IMR-90 (cell line): ENCODE data around the gene PALLD. TPM values are rescaled to one million over a fixed set of nuclear protein-coding genes. Genes with fewer than 3 reads are reported as not detected.

ENCODE experiments used
- ATAC-seq: fragments of 200-7000 bp; cut with Tn5 transposase; 2 replicates; pipeline ENCODE4 v1.9.1; 2020; ENCODE audit warnings: low read depth, mild to moderate bottlenecking, moderate library complexity
- BruUV-seq: library from RNA; stranded (reverse); fragments of 400-500 nt; replicated peaks from 2 replicates; lab custom pipeline; 2021; lab: Mats Ljungman, UMichigan
- CTCF ChIA-PET: fragments of 300-600 bp; formaldehyde crosslinking; extraction: SDS; loops from one replicate; lab custom pipeline; 2021; ENCODE audit warnings: antibody characterized with exemption; lab: Yijun Ruan, JAX
- POLR2A ChIA-PET: fragments of 300-600 bp; sonication (Branson Sonifier 250); formaldehyde crosslinking; loops from one replicate; lab custom pipeline; 2022; ENCODE audit warnings: antibody characterized with exemption; ENCODE audit not compliant: unreplicated experiment; lab: Charles Lee
- DNase-seq: peaks from one replicate; pipeline ENCODE4 v3.0.0; 2013
- H2AFZ ChIP-seq: replicated peaks from 2 replicates; pipeline ENCODE3; 2013; ENCODE audit warnings: low read length, mild to moderate bottlenecking; ENCODE audit not compliant: poor library complexity
- H2AK5ac ChIP-seq: 2 replicates; pipeline ENCODE4 v1.6.1; 2013; ENCODE audit warnings: low read depth, low read length, inconsistent platforms
- H2AK9ac ChIP-seq: replicated peaks from 2 replicates; pipeline ENCODE3; 2013; ENCODE audit warnings: mild to moderate bottlenecking, low read depth, low read length, moderate library complexity; ENCODE audit not compliant: poor library complexity
- H2BK120ac ChIP-seq: 2 replicates; pipeline ENCODE4 v1.6.1; 2013; ENCODE audit warnings: low read depth, low read length, inconsistent platforms
- H2BK15ac ChIP-seq: 3 replicates; pipeline ENCODE4 v1.6.1; 2013; ENCODE audit warnings: low read depth, low read length, inconsistent platforms
- H2BK20ac ChIP-seq: 2 replicates; pipeline ENCODE4 v1.6.1; 2013; ENCODE audit warnings: low read depth, mild to moderate bottlenecking, inconsistent platforms, low read length, moderate library complexity
- H2BK5ac ChIP-seq: 2 replicates; pipeline ENCODE4 v1.6.1; 2013; ENCODE audit warnings: mild to moderate bottlenecking, low read depth, low read length, inconsistent platforms; ENCODE audit not compliant: poor library complexity, severe bottlenecking
- H3K14ac ChIP-seq: replicated peaks from 2 replicates; pipeline ENCODE4 v1.6.1; 2013; ENCODE audit warnings: low read depth, low read length, inconsistent platforms
- H3K18ac ChIP-seq: 2 replicates; pipeline ENCODE4 v1.6.1; 2013; ENCODE audit warnings: low read depth, low read length, control low read depth
- H3K23ac ChIP-seq: 2 replicates; pipeline ENCODE4 v1.6.1; 2013; ENCODE audit warnings: low read depth, low read length, inconsistent platforms
- H3K27ac ChIP-seq: 2 replicates; pipeline ENCODE4 v1.5.1; 2013; ENCODE audit warnings: mild to moderate bottlenecking, control low read depth, low read length; ENCODE audit not compliant: insufficient read depth
- H3K27me3 ChIP-seq: 2 replicates; pipeline ENCODE4 v1.6.1; 2013; ENCODE audit warnings: low read length; ENCODE audit not compliant: control insufficient read depth, insufficient read depth
- H3K36me3 ChIP-seq: 2 replicates; pipeline ENCODE4 v1.6.1; 2013; ENCODE audit warnings: low read length, mixed read lengths; ENCODE audit not compliant: control insufficient read depth, insufficient read depth
- H3K4ac ChIP-seq: 2 replicates; pipeline ENCODE4 v1.6.1; 2013; ENCODE audit warnings: low read depth, low read length, inconsistent platforms
- H3K4me1 ChIP-seq: 2 replicates; pipeline ENCODE4 v1.6.1; 2013; ENCODE audit warnings: low read length, mixed read lengths; ENCODE audit not compliant: control insufficient read depth, insufficient read depth
- H3K4me2 ChIP-seq: 2 replicates; pipeline ENCODE4 v1.6.1; 2013; ENCODE audit warnings: low read depth, mild to moderate bottlenecking, control low read depth, low read length, moderate library complexity
- H3K4me3 ChIP-seq: 2 replicates; pipeline ENCODE4 v1.5.1; 2013; ENCODE audit warnings: low read depth, mild to moderate bottlenecking, control low read depth, low read length, moderate library complexity; ENCODE audit not compliant: insufficient read depth
- H3K56ac ChIP-seq: 2 replicates; pipeline ENCODE4 v1.6.1; 2013; ENCODE audit warnings: low read length, inconsistent platforms; ENCODE audit not compliant: insufficient read depth; ENCODE audit errors: extremely low read depth
- H3K79me1 ChIP-seq, 2 experiments: 2 replicates each; pipeline ENCODE4 v1.6.1; 2013; ENCODE audit warnings: low read length in 2 of 2, inconsistent platforms in 1 of 2, low read depth in 1 of 2
- H3K9ac ChIP-seq: 2 replicates; pipeline ENCODE4 v1.6.1; 2013; ENCODE audit warnings: low read depth, low read length, control low read depth
- H3K9me1 ChIP-seq: 2 replicates; pipeline ENCODE4 v1.6.1; 2013; ENCODE audit warnings: low read length, inconsistent platforms; ENCODE audit not compliant: insufficient read depth
- H3K9me3 ChIP-seq: 2 replicates; pipeline ENCODE4 v1.6.1; 2013; ENCODE audit warnings: low read length; ENCODE audit not compliant: control insufficient read depth, insufficient read depth
- H4K20me1 ChIP-seq: 2 replicates; pipeline ENCODE4 v1.6.1; 2013; ENCODE audit warnings: low read length, inconsistent platforms; ENCODE audit not compliant: insufficient read depth
- H4K5ac ChIP-seq: 2 replicates; pipeline ENCODE4 v1.6.1; 2013; ENCODE audit warnings: mild to moderate bottlenecking, low read depth, low read length, control low read depth
- H4K8ac ChIP-seq, 2 experiments: 2 replicates each; pipeline ENCODE4 v1.6.1; 2013; ENCODE audit warnings: low read depth in 2 of 2, low read length in 2 of 2, control low read depth in 1 of 2, inconsistent platforms in 1 of 2
- H4K91ac ChIP-seq: 2 replicates; pipeline ENCODE4 v1.6.1; 2013; ENCODE audit warnings: low read depth, low read length, inconsistent platforms; ENCODE audit not compliant: insufficient read depth
- BHLHE40 ChIP-seq: fragments of 150-350 bp; IDR thresholded peaks from 2 replicates; pipeline ENCODE4 v1.6.1; 2016; ENCODE audit warnings: mild to moderate bottlenecking, low read depth, low read length
- CHD1 ChIP-seq: IDR thresholded peaks from 2 replicates; pipeline ENCODE4 v1.6.1; 2012; ENCODE audit warnings: low read depth, low read length, improper control_type of control experiment
- ELK1 ChIP-seq: fragments of 150-350 bp; IDR thresholded peaks from 2 replicates; pipeline ENCODE4 v1.6.1; 2016; ENCODE audit warnings: low read depth, mild to moderate bottlenecking, low read length, moderate library complexity, borderline replicate concordance
- FOS ChIP-seq: fragments of 150-350 bp; IDR thresholded peaks from 2 replicates; pipeline ENCODE4 v1.6.1; 2016; ENCODE audit warnings: low read depth, low read length
- MAFK ChIP-seq: IDR thresholded peaks from 2 replicates; pipeline ENCODE4 v1.6.1; 2012; ENCODE audit warnings: low read depth, low read length, improper control_type of control experiment
- MAZ ChIP-seq: IDR thresholded peaks from 2 replicates; pipeline ENCODE4 v1.6.1; 2012; ENCODE audit warnings: low read depth, mild to moderate bottlenecking, low read length, improper control_type of control experiment, moderate library complexity, borderline replicate concordance
- NFE2L2 ChIP-seq: fragments of 150-350 bp; IDR thresholded peaks from 2 replicates; pipeline ENCODE4 v1.6.1; 2016; ENCODE audit warnings: low read depth, mild to moderate bottlenecking, low read length
- POLR2A ChIP-seq: IDR thresholded peaks from 2 replicates; pipeline ENCODE4 v1.6.1; 2012; ENCODE audit warnings: mild to moderate bottlenecking, low read depth, low read length
- RCOR1 ChIP-seq: IDR thresholded peaks from 2 replicates; pipeline ENCODE4 v1.6.1; 2012; ENCODE audit warnings: mild to moderate bottlenecking, low read length, improper control_type of control experiment; ENCODE audit not compliant: insufficient replicate concordance
- RFX5 ChIP-seq: IDR thresholded peaks from 2 replicates; pipeline ENCODE4 v1.8.0; 2012; ENCODE audit warnings: low read depth, mild to moderate bottlenecking, low read length, moderate library complexity
- SMC3 ChIP-seq: fragments of 150-350 bp; IDR thresholded peaks from 2 replicates; pipeline ENCODE4 v1.6.1; 2016; ENCODE audit warnings: low read depth, mild to moderate bottlenecking, antibody characterized with exemption, low read length, moderate library complexity
- USF2 ChIP-seq: fragments of 150-350 bp; IDR thresholded peaks from 2 replicates; pipeline ENCODE4 v1.6.1; 2017; ENCODE audit warnings: mild to moderate bottlenecking, antibody characterized with exemption, low read length, low read depth
- WGBS, 2 experiments: methylation state at CpG; one replicate each; pipeline versions ENCODE4 v1.1.5 to v1.1.7; 2013; ENCODE audit warnings: missing lambda C conversion rate in 2 of 2; ENCODE audit not compliant: insufficient read length in 1 of 2; ENCODE audit errors: extremely low coverage in 2 of 2; 5-methylcytosine and 5-hydroxymethylcytosine counted together
- dilution Hi-C: fragments of 300-500 bp; cut with HindIII; formaldehyde crosslinking; loops from one replicate; pipeline ENCODE4 v1.14.3; 2018; ENCODE audit warnings: low sequenced_read_pairs; ENCODE audit not compliant: unreplicated experiment
- in situ Hi-C: fragments of 300-500 bp; cut with MboI; formaldehyde crosslinking; loops from 3 replicates; pipeline ENCODE4 v1.14.3; 2019; ENCODE audit warnings: low sequenced_read_pairs, inconsistent platforms, mixed read lengths
- intact Hi-C: fragments of 100-400 bp; cut with micrococcal nuclease; formaldehyde crosslinking; loops from 2 replicates; pipeline ENCODE4 v1.10.0; 2022
- polyA plus RNA-seq, 3 experiments: library from polyadenylated mRNA; depleted of rRNA; stranded (reverse); fragments of >200 nt; gene quantifications; 2 replicates each; pipeline ENCODE4 v1.2.3, GENCODE V29; 2012; ENCODE audit warnings: low replicate concordance in 1 of 3
- total RNA-seq: library from RNA; depleted of rRNA; stranded (reverse); fragments of >200 nt; gene quantifications from 2 replicates; pipeline ENCODE4 v1.2.3, GENCODE V29; 2012

The PALLD gene
- total and polyA plus RNA-seq, 2 of the 4 experiments (the other 2 are of a cell fraction): 91.0 to 91.9 TPM

- no peak overlapping the region for H3K27ac ChIP-seq
- DNase-seq (no peak), ATAC-seq (no peak)
- H3K9me3 ChIP-seq: no peaks in the 10 kb centered on the region
- H4K20me1 ChIP-seq: no peaks in the 10 kb centered on the region
- H2BK15ac ChIP-seq: no peak overlapping the region
- no peak overlapping the region for H3K4me3 ChIP-seq
- no peak overlapping the region for H4K91ac ChIP-seq
- no peak overlapping the region for H4K5ac ChIP-seq
- intact Hi-C loops: no loop called here
- no peak overlapping the region for H2BK5ac ChIP-seq
- no CpG with 5 or more reads among the region's 2 CpGs for WGBS, 2 experiments
- no TSS peak for BruUV-seq
- H2AK9ac ChIP-seq: no peak overlapping the region
- H3K56ac ChIP-seq: no peak overlapping the region
- no peak overlapping the region for H2AK5ac ChIP-seq
- peaks cover 10% of the 10 kb centered on the region for H3K4me1 ChIP-seq
- peaks cover 11% of the 10 kb centered on the region for H3K9me1 ChIP-seq
- no peak overlapping the region for H3K4me2 ChIP-seq
- ChIA-PET POLR2A (no interaction called here), CTCF (no interaction called here)
- H3K9ac ChIP-seq: no peak overlapping the region
- no peak overlapping the region for H4K8ac ChIP-seq
- dilution Hi-C loops: no loop called here
- no peaks in the 10 kb centered on the region for H3K36me3 ChIP-seq
- TF ChIP-seq ELK1: no peak
- no peak for TF ChIP-seq MAFK
- no peak for TF ChIP-seq RCOR1
- TF ChIP-seq FOS: no peak
- no peak for TF ChIP-seq RFX5
- TF ChIP-seq USF2: no peak
- TF ChIP-seq MAZ: no peak
- TF ChIP-seq BHLHE40: no peak
- TF ChIP-seq POLR2A: no peak
- TF ChIP-seq SMC3: no peak
- no peak for TF ChIP-seq NFE2L2
- TF ChIP-seq CHD1: no peak
- no peak overlapping the region for H3K4ac ChIP-seq
- H2BK120ac ChIP-seq: no peak overlapping the region
- H3K18ac ChIP-seq: no peak overlapping the region
- no peak overlapping the region for H3K23ac ChIP-seq
- H3K14ac ChIP-seq: no peak overlapping the region
- in situ Hi-C loops: no loop called here
- no peak overlapping the region for H2AFZ ChIP-seq
- no peak overlapping the region for H2BK20ac ChIP-seq
- no peaks in the 10 kb centered on the region for H3K79me1 ChIP-seq
- H3K27me3 ChIP-seq: no peaks in the 10 kb centered on the region
Measured at GRCh38 chr4:168490711-168491110, 6.1 kb upstream of the PALLD start.
